HG02798 (cell line): ENCODE data around the gene CCDC188.

Experiments
- ATAC-seq: cut with Tn5 transposase; IDR thresholded peaks from one replicate; pipeline ENCODE4 v1.9.1; 2021; ENCODE audit warnings: mild to moderate bottlenecking; ENCODE audit not compliant: unreplicated experiment, poor library complexity

The CCDC188 gene

GRCh38 chr22:20186183-20186870 is 35.5 kb upstream of the CCDC188 start:
- no peak for ATAC-seq

GRCh38 chr22:20185750-20186149 is 34.9 kb upstream of the CCDC188 start:
- no peak for ATAC-seq

DNA sequence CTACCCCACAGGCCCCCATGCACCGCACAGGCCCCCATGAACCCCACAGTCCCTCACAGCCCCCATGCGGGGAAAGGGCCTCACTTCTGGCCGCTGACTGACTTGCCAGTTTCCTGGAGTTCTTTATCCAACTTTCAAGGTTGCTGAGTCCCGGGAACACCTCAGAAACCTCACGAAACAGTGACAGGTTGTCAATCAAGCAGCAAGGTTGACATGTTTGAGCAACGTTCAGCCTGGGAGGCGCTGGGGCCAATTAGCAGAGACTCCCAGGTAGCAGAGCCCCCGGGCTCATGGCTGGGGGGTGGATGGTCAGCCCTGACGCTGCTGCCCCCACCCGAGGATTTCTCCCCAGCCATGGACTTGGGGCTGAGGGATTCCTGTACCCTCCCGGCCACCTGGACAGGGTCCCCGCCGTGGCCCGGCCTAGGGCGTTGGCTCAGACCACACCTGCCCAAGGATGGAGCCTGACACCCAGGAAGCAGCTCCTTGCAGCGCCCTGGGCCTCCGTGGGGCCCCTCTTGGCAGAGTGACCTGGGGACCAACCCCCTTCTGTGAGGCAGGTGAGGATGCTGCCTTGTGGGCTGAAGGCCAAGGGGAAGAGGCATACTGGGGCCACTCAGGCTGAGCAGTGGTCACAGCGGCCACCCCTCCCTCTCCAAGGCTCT is 33.8 kb upstream of the CCDC188 start:
- no peak for ATAC-seq

GRCh38 chr22:20183823-20184222 is 33.0 kb upstream of the CCDC188 start:
- ATAC-seq = no peak

DNA sequence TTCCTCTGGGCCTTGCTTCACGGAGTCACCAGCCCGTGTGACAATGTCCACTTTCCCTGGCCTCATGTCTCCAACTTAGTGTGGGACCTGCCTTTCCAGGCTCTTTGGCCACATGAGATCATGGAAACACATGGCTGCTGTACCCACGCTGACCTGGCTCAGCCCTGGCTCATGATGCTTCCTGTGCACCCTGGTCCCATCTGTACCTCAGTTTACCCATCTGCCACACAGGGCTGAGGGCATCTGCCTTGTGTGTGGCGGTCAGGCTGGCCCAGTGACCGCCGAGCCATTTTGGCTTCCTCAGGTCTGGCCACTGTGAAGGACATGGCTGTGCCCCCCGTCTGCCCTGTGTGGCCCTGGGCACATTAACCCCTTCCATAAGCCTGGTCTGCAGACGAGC is 32.2 kb upstream of the CCDC188 start:
- no peak for ATAC-seq

DNA sequence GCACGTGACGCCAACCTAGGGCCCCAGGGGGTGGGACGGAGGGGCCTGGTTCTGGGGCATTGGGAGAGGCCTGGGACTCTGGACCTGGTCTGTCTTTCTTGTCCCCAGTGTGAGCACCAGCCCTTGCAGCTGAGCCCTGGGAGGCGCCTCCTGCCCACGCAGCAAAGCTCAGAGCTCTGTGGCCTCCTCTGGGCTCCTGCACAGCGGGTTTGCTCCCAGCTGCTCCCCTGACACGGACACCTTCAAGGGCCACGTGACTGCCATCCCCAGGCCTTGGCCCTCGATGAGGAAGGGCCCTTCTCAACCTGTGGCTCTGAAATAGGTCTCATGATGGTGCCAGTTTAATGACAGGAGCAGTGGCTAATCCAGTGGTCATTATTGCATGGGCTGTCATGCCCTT is 31.5 kb upstream of the CCDC188 start:
- no peak for ATAC-seq

DNA sequence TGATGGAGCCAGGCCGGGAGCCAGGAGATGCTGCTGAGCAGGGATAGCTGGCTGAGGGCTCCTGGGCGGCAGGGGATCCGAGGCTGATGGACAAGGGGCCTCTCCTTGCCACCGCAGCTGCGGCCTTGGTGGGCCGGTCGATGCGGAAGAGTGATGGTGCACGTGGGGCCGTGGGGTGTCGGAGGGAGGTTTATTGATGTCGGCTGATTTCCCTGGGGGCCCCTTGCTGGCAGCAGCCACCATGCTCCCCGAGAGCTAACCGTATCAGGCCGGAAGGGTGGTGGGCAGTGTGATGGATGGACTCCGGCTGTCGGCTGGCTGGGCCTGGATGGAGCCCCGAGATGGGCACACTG is 31.0 kb upstream of the CCDC188 start:
- no peak for ATAC-seq

- ATAC-seq = no peak
Measured at GRCh38 chr22:20181194-20181883, 30.5 kb upstream of the CCDC188 start.

- no peak for ATAC-seq
Measured at GRCh38 chr22:20180640-20181039, 29.8 kb upstream of the CCDC188 start.

GRCh38 chr22:20180245-20180630 is 29.4 kb upstream of the CCDC188 start:
- no peak for ATAC-seq

DNA sequence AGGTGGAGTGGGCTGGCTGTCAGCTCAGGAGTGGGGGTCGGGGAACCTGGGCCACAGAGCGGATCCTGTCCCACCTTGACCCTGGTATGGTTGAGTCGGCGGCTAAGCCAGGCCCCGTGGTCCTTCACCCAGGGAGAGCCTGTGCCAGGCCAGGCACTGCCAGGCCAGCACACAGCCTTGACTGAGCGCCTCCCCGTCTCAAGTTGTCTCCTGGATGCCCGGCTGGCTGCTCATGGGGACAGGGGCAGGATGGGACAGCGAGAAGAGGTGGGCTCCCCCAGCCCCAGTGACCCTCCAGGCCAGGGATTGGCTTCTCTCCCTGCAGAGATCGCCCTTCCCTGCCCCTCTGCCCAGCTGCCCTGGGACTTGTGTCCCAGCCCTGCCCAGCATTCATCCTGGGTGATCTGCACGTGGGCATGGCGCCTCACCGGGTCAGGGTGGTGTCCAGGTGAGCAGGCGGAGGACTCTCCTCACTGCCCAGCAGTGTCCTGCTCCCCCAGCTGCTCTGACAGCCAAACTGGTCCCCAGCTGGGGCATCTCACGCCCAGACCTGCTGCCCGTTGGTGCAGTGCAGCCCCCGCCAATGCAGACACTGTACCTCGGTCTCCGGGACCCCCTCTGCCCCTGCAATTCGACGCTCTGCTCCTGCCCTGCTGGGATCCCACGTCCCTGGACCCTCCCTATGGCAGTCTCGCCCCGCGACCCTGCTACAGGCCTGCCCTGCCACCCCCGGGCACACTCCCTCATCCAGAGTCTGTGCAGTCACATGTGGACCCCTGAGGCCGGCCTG is 28.8 kb upstream of the CCDC188 start:
- no peak for ATAC-seq

- no peak for ATAC-seq
Measured at GRCh38 chr22:20178915-20179227, 28.0 kb upstream of the CCDC188 start.

GRCh38 chr22:20178075-20178914 is 27.4 kb upstream of the CCDC188 start:
- ATAC-seq = no peak

DNA sequence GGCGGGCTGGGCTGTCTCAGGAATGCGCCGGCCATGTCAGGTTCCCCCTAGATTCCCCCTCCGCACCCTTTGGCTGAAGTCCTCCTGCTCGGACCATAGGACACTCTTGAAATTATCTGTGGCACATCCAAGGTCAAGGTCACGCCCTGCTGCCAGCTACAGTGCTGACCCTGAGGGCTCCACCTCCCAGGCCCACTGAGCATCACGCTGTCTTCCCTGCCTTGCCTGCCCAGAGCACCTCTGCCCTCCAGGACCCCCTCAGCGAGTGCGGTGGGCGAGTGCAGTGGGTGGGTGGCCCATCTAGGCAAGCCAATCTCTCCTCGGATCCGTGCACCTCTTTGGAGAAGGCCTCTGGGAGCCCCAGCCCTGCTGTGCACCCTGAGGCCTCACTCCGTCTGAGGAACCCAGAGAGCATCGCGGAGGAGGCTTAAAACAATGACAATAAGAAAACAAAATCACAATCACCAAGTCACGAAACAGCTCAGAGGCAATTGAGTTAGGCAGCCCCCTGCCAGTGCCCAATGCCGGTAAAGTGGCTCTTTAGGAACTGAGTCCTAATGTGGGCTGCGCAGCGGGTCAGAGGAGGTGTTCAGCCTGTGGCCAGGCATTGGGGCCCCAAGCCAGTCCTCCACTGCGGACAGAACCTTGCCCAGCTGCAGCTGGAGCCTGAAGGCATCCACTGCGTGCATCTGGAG is 26.5 kb upstream of the CCDC188 start:
- no peak for ATAC-seq

DNA sequence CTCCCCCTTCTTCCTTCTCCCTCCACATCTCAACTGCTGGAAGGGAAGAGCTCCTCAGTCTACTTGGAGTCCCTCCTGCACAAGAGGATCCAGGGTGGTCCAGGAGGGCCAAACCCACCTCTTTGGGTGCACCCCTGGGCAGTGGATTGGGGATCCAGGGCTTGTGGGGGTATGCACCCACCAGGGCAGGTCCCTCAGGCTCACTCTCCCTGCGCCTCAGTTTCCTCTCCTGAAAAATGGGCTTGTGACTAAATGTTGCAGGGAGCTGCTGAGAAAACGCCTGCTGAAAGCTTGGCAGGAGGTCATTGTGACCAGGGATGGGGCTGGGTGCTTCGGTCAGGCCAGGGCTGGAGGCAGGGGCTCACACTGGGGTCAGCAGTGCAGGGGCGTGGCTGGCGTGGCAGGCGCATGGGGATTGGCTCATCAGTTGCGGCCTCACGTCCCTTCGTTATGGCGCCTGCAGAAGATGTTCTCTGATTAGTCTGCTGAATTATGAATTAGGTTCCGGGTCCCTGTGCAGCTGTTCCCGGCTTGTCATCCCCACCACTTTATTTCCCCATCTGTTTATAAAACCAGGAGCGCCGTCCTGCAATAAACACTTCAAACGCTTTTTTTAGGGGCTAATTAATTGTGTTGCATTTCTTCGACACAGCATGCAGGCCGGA is 25.7 kb upstream of the CCDC188 start:
- ATAC-seq = no peak

DNA sequence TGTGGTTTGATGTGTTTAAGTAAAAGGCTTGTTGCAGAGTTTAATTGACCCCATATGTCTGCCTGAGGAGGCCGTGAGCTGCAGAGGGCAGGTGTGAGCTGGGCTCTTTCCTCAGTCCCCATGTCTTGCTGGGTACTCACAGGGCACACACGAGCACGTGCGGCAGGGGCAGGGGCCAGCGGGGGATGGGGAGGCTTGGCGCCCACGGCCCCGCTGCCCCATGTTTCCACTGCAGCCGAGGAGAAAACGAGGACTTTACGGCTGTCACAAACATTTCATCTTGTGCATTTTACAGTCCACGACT is 24.7 kb upstream of the CCDC188 start:
- no peak for ATAC-seq

DNA sequence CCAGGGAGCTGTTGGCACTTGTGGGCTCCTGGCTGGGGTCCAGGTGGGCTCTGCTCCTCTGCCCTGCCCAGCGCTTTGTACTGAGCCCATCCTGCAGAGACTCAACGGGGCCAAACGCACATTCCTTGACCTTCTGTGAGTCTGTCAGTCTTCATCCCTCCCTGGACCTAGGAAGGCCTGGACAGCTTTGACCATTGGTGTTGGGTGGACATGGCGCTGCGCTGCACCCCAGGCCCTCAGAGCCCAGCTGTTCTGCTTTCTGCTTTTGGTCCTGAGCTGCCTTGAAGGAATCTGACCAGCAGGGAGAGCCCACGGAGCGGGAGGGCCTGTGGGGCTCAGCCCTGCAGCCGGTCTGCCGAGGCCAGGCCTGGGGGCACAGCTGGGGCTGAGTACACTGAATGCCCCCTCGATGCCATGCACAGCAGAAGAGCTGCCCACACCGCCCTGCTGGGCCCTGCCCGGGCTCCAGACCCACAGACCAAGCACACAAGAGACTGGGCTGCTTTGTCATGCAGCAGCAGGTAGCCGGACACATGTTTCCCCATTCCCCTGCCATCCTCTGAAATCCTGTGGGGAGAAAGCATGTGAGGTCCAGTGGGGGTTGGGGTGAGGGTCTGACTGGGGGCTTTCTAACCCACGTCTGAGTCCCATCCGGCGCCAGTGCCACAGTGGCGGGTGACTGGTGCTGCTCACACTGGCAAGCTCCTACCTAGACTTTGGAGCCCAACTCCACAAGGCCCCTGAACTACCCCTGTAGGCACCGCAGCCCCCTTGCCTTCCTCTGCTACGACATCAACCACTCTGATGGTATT is 24.1 kb upstream of the CCDC188 start:
- no peak for ATAC-seq

DNA sequence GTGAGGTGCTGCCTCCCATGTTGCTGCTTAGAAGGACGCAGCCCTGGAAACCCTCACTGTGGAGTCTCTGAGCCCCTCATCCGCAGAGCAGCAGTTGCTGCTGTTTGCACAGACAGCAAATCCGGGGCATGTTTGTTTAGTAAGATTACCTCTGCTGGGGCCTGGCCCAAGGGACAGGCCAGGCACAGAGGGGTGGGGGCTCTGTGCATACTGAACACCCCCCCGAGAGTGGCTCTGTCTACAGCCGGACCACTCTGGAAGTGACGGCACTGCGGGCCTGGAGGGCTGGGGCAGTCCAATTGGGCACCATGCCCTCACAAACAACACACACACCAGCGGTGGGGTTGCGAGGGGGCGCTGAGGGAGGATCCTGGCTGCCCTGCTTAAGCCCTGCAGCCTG is 22.9 kb upstream of the CCDC188 start:
- ATAC-seq = no peak

DNA sequence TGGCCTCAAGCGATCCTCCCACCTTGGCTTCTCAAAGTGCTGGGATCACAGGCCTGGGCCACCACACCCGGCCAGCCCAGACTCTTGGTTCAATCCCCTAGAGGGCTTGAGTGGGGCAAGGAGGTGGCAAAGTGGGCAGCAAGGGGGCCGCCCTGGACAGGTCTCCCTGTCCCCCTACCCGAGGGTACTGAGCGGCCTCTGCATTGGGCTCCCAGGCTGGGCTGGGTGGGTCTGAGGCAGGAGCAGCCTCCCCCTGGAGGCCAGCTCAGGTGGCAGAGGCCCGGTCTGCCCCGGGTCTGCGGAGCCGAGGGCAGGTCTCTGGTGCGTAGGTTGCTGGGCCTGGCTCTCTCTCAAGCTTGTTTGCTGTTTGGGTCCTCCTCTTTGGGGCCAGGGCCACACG is 22.4 kb upstream of the CCDC188 start:
- ATAC-seq = no peak
